Right lung (tissue), 5 donors: Measurements from ENCODE around the gene DIAPH2. TPM values are rescaled to one million over a fixed set of nuclear protein-coding genes. Genes with fewer than 3 reads are reported as not detected.
A peak's percentile ranks its signal among the peaks of the same experiment; 100 is the strongest.

Experiments used
- DNase-seq, 2 donors: peaks; one replicate each; pipeline ENCODE4 v3.0.0-alpha.2; 2013
- polyA plus RNA-seq, 5 donors: library from polyadenylated mRNA; unstranded; fragments of 120-200 nt; gene quantifications; one replicate each; pipeline versions ENCODE4 v1.2.1 to v1.2.3, GENCODE V29; 2013; ENCODE audit warnings: inconsistent platforms in 1 of 5, low replicate concordance in 1 of 5; ENCODE audit not compliant: insufficient read length in 5 of 5, insufficient read depth in 1 of 5

Gene DIAPH2
- polyA plus RNA-seq, 5 donors, result 9.0 to 18.4 (median 15.7) TPM

DNA sequence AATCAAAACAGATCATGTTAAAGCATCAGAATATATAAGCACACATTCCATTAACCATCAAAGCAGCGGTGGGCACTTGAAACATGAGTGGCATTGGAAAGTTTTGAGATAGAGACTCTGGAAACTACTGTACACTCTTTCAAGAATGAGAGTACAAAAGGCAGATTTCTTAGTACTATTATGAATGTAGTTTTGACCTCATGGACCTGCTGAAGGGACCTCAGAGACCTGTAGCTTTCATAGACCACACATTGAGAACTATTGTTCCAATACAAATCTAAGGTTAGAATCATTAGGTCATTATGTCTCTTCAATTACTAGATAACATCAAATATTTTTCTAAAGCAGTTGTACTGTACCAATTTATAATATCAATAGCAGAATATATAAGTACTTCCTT, 482.7 kb downstream of the DIAPH2 start:
- DNase-seq, result no peak

DNA sequence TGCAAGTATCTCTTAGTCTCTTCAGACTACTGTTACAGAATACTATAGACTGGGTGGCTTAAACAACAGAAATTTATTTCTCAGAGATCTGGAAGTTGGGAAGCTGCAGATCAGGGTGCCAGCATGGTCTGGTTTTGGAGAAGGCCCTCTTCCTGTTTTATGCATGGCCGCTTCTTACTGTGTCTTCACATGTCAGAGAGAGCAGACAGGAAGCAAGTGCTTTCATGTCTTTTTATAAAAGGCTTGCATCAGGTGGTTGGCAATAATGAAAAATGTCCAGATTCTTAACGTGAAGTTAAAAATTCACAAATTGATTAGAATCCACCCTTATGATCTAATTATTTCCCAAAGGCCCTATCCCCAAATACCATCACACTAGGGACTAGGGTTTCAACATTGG, 484.0 kb downstream of the DIAPH2 start:
- DNase-seq, result no peak

DNA sequence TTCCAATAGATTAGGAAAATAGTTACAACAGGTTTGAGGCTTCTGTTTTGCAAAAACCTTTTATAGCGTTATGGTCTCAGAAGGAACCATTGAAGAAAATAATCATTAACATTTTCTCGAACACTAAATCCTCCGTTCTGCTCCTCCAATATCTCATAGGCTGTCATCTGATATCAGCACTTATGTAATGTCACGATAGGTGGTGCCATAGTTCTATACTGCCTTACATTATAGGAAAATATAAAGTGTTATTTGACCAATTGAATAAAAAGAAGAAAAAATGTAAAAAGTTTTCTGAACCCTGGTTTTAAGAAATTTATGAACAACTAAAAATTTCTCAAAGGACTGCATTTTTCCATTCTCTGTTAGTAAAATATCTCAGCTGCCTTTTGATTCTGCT, 490.5 kb downstream of the DIAPH2 start:
- DNase-seq, result no peak

DNA sequence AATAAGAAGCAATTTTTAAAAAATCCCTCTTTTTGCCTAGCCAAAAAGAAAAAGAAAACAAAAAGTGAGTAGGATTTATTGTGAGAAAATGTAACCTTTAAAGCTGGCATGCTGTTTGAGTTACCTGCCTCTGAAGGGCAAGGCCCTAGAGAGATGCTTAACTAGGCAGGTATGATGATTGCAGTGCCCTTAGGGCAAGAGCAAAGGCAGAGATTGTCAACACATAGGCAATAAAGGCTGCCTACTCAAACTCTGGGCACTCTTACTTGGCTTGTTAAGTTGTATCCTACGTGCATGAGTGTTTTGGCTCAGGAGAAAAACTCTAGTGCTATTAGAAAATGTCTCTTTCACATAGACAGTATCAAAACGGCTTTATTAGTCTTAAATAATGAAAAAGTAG, 505.0 kb downstream of the DIAPH2 start:
- DNase-seq, result peak in 1 of 2 donors; percentile 0

DNA sequence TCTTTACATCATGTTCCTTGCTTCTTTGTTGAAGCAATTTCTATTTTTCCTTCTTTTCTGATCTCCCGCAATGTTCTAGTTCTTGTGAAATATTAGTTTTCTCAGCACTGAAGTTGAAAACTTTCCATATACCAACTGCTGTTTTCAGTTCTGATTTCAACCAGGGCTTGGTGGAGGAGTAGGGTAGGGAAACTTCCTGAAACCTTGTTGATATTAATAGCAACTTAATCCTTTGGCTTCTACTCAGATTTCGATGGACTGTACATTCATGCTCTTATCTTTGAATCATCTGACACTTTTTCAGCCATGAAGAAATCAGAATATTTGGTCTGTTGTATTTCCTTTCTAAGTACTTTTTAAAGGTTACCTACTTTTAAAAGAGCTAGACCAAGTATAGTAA, 514.9 kb downstream of the DIAPH2 start:
- no peak for DNase-seq

DNA sequence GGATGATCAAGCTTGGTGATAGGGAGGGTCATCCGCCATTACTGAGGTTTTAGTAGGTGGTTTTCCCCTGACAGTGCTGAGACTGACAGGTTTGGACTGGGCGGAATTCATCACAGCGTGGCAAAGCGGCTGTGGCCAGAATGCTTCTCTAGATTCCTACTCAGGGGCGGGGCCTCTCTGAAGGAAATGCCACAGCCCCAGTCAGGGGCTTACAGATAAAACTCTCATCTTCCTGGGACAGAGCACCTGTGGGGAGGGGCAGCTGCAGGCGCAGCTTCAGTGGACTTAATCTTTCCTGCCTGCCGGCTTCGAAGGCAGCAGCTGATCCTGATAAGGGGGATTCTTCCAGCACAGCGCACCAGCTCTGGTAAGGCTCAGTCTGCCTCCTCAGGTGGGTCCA, 515.8 kb downstream of the DIAPH2 start:
- no peak for DNase-seq

DNA sequence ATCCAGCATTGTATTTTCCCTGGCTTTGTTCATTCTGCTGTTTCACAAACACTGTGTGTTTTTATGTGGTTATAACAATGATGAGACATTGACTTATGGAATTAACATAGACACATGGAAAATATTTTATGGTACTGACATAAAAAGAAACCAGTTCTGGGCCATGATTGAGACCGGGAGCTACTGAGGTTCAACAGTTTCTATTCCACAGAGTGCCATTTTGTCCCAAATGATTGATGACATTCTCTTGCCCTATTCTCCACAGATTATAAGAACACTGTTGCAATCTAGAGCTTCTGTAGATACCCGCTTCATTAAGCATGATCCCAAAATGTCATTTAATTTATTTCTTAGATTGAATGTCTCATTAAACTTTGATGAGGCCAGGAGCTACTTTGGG, 525.9 kb downstream of the DIAPH2 start:
- DNase-seq, result no peak

DNA sequence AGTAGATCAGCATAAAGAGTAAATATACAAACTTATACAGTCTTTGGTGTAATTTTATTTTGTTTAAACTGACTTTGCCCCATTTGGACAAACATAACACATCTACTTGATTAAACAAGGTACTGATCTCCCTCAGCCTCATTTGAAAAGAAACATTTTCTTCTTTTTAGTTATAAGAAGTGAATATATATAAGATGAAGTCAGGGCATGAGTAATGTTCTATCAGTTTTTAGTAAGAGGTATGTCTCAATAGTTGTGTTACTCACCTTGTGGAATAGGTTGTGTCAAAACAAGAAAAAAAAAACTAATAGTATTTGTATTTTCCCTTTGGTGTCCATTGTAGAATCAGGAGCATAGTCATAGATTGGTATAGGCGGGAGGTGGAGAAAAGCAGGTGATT, 526.4 kb downstream of the DIAPH2 start:
- DNase-seq, result no peak

DNA sequence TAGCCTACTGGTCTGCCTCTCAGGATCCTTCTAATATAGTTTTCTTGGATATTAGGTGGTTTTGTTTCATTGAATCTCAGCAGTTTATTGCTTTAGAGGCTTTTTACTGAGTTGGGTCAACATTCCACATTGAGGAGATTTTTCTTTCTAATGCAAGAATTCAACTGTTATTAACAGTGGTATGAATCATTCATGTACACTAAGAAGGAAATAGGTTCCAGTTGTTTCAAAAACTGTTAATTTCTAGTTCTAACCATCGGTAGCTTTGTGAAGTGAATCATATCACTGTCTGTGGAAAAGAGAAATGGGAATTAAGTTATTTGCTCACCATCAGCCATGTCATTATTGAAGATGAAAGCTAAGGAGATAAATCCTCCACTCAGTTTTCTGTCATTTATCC, 530.5 kb downstream of the DIAPH2 start:
- DNase-seq, result no peak

DNA sequence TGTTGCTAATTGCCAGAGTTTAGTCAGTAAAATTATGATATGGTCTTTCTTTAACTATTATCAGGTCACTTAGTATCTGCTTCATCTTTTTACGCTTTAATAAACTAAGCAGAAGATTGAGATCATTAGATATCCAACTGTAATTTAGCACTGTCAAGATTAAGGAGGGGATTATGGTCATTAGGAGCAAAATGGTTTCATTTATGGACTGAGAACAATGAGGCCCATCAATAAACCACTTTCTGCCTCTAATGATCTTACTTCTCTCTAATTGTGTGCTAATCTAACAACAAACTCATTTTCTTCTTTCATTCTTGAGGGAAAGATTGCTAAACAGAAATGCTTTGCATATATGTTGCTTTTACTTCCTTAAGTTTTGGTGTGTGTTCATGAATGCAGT, 539.5 kb downstream of the DIAPH2 start:
- DNase-seq, result no peak

DNA sequence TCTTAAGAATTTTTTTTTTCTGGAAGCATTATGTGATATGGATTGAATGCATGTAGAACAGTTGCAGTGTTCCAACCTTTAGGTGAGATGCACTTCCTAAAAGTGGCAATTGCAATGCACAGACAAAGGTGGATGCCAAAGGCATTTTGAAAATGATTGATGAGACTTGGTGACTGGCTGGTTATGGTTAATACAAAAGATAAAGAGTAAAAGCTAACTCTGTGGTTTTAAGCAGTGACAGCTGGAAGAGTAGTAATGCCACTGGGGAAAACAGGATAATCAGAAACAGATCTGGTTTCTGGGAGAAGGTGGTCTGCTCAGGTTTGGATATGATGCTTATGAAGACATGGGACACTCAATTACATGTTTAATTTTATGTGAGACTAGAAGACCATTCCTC, 544.7 kb downstream of the DIAPH2 start:
- DNase-seq, result no peak

DNA sequence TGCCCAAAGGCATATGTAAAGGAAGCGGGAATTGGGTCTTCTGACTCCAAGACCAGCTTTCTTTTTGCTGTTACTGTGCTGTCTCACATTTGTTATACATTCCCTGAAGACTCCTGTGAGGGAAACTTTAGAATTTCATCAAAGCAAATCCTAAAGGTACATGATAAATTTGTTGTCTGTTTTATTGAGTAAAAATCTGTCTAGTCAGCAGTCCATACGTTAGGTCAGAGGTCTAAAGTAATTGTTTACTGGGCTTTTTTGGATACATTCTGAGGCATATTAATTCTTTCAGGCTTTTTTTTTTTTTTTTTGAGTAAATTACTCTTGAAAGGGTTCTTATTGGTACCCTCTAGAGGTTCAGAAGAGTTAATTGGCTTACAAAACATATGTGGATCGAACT, 546.3 kb downstream of the DIAPH2 start:
- no peak for DNase-seq

DNA sequence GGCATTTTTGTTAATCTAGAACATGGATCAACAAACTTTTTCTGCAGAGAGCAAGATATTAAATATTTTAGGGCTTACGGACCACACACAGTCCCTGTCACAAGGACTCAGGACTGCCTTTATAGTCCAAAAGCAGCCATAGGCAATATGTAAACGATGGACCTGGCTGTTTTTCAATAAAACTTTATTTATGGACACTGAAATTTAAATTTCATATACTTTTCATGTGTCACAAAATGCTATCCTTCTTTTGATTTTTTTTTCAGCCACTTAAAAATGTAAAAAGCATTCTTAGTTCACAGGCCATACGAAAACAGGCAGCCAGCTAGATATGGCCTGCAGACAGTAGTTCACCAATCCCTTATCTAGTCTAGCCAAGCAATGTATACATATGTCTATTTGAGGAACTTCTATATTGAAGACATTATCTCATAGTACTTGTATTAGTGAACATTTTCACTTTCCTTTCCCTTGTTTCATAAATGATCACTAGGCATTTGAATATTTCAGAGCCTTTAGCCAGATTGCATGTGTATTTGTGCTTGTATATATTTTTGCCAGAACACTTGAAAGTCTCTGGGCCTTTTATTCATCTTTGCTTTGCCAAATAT, 549.9 kb downstream of the DIAPH2 start:
- no peak for DNase-seq

DNA sequence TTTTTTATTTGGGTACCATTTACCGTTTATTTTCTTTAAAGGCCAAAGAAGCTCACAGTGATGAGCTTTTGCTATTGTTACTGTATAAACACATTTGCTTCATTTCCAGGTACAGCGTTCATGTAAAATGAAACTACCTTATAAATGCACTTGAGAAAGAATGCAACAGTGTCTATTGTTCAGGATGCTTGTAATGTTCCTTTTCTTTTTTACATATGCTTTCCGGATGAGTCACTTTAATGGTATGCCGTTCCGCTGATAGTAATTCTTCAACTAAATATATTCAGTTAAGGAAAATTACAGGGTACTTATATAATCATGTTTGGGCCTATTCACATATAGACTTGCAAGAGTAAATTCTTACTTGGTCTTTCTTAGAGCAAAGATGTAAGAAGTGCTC, 554.0 kb downstream of the DIAPH2 start:
- no peak for DNase-seq

DNA sequence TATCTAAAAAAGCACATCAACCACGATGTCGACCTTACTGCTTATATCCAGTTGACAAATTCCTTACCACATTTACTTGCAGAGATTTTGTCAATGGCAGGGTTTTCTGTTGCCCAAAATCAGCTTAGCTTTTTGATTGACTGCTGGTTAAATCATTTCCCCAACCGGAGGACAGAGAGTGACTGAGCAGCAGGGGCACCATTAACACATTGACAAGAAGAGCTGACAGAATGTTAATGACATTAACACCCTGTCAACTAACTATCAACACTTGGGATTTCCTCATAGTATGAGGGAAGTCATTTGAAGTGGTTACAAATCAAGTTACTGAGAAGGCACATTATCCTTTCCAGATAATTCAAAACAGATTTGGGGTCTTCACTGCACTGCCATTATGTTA, 567.5 kb downstream of the DIAPH2 start:
- no peak for DNase-seq

DNA sequence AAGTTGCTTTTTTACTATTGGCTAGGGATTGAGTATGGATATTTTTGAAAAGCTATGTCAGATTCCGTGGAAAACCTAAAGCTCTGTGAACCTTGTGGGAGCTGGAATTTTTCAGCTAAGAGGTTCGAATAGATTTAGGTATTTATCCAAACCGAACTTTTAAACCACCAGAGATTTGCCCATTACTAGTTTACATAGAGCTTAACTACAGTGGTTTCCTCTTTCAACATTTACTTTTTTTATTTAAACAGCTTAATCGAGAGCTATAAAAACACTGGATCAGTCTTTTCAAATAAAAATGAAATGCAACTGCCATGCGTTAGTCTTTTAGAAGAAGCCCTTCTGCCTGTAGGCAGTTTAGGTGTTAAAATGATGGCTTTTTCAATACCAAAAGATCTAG, 576.0 kb downstream of the DIAPH2 start:
- no peak for DNase-seq

DNA sequence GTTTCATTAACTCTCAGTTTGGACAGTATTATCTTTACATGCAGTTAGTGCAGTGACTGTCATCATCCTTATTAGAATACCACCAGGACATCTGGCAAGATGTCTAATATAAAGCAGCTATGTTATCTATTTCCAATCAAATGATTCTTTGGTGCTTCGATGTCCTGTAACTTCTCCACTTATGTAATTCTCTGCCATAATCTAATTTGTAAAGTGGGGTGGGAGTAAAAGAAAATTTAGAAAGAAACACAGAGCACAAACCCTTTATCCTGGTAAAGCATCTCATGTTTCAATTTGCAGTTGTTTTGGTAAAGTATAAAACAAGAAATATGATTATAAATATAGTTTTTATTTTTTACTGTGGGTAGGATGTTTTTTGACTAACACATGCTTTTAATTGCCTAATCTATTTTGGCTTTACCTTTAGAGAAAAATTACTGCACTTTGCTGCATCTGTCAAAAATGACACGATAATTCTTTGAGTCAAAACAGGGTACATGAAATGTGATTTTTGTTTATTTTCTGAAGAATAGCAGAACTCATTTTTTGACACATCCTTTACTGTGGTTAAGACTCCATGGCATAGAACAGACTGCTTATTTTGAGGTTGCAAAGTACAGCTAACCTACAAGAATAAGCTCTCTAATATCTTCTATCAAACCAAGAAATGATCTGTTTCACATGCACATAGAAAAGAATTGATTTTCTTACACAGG, 581.9 kb downstream of the DIAPH2 start:
- no peak for DNase-seq

DNA sequence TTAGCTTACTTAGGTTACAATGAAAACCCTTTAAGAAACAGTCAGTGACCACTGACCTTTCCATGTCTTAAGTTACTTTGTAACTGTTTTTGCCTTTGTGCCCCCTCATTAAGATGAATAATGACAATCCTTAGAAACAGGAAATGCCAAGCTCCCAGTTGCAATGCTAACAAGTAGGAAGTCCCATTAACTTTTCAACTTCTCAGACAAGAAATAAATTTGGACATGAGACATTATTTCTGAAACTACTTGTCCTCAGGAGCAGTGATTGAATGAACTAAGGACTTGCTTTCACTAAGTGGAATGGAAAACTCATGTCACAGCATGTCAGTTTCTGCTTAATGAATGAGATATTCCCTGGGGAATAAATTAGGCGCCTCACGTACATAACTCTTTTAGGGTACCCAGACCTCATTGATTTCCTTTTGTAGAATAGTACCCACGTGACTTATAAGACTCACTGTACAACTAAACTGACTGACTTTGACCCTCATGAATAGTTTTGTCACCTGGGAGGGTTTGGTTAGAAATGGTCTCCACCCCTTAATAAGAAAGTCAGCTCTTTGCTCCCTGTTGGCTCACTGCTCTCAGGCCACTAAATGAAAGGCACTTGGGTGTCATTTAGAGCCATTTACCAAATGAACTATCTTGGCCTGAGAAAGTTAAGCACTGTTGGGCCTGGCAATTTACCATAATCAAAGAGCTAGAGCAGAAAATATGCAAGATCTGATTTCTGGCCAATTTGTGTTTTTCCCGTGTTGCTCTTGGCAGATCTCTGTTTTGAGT, 582.9 kb downstream of the DIAPH2 start:
- DNase-seq, result peak in 1 of 2 donors; percentile 2

DNA sequence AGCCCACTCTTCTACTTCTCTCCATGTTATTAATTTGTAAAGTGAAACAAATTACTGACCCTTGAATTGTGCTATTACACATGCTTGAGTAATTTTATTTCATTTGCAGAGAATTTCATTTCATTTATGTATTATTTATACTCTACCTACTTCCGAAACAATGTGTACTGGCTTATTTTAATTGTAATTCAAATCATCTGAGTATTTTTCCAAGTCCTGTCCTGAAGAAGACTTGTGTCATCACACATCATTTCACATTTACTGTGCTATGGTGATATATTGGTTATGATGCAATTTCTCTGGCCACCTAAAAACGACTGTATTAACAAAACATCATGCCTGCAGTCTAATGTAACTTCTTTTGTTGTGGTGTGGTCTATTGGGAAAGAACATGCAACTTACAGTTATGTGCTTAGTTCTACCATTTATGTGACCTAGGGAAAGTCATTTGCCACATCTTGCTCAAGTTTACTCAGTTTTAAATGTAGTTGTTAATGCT, 583.6 kb downstream of the DIAPH2 start:
- DNase-seq, result no peak

DNA sequence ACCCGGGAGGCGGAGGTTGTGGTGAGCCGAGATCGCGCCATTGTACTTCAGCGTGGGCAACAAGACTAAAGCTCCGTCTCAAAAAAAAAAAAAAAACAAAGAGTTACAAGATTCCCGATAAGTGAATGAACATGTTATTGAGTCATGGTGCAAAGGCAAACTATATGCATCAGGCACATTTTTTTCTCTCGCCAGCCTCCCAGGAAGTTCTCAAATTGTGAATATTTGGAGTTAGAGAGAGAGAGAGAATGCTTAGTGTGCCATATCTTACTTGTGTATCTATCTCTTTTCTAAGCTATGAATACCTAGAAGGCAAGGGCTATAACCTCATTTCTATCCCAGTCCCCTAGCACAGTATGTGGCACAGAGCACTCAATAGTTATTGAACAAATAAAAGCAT, 599.9 kb downstream of the DIAPH2 start:
- DNase-seq, result no peak

DNA sequence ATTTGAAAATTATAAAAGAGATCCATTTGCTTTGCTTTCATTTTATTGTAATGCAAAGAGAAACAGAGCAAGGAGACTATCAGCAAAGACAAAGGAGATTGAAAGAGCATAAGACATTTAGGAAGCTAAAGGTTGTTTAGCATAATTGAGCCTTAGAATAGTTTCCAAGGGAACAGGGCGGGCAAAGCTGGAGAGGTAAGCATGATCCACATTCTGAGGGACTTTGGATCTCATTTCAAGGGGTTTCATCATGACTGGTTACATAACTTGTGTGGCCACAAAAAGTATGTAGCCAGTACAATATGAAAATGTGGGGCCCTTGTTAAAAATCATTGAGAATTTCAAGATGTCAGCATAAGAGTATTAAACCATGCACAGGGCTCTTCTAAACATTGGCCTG, 605.6 kb downstream of the DIAPH2 start:
- DNase-seq, result no peak

DNA sequence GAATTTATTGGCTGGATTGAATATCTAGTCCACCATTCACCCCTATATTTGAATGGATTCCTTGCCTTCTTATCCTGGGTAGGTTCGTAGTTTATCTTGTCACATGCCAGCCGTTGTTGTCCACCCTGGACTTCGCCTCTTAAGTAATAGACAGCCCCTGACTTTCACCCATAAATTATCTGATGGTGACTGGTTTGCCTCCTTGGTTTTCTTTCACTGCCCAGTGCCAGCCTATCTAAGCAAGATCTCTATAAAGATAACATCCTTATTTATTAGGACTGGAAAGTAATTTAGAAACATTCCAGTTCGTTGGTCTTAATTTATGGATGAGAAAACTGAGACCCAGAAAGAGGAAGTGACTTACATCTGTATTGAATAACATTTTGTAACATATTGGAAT, 609.4 kb downstream of the DIAPH2 start:
- DNase-seq, result no peak

DNA sequence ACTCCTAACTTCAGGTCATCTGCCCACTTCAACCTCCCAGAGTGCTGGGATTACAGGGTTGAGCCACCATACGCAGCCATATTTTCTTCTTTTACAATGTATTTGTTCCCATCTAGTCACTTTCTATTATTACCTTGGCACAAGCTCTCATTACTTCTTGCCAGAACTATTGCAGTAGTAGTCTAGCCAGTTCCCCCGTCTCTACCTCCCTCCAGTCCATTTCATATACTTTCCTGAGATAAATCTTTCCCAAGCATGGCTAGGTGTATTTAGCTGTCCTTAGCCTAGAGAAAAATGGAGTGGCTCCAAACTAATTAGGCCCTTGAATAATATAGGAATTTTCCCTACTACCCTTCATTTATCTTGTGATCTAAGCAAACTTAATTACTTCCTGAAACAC, 611.3 kb downstream of the DIAPH2 start:
- no peak for DNase-seq
